ENCODE measurements around the gene QSOX2.

Gene QSOX2

DNA sequence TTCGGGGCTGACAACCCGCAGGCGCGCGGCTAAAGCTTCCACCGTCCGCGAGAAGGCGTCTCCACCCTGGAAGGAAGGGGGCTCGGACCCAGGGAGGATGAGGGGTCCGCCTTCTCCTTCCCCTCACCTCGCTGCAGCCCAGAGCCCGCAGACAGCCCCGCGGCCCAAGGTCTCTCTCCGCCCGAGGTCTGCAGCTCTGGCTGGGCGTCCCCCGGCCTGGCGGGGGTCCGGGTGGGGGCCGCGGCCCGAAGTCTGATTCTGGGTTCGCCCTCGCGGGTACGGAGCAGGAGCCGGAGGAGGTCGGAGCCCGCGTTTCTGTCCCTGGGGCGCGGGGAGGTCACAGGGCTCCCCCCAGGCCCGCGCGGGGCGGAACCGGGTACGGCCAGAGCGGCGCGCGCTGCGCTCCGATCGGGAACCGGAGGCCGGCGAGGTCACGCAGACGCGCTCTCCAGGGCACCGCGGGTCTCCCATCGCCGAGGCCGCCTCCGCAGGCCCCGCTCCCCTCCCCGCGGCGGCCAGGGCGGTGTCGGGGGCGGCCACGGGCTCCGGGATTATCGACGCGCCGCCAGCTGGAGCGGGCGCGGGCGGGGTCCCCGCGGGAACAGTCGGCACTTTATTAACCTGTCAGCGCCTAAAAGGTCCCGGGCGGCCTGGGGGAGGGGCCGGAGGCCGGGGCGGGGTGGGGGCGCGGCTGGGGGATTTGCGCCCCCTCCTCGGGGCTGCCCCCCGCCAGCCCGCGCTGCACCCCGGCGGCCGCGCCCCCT lies 52.3 kb downstream of the QSOX2 start:
- no peak for DNase-seq
- H2AFZ ChIP-seq (ENCODE audit: low read length): no peak overlapping the region
- H3K9me3 ChIP-seq (replicated peaks; ENCODE audit: insufficient read depth, low read length): no peaks in the 10 kb centered on the region
- peaks cover 89% of the 10 kb centered on the region for H3K27me3 ChIP-seq (replicated peaks; ENCODE audit: insufficient read depth, low read length)
- H3F3A ChIP-seq (ENCODE audit: insufficient read depth, low read length): no peaks in the 10 kb centered on the region
- H3K4me2 ChIP-seq (ENCODE audit: low read depth, low read length): no peak overlapping the region
- TF ChIP-seq EZH2phosphoT487 (IDR thresholded peaks at IDR 0.05; ENCODE audit: low read length): no peak
- no peak for TF ChIP-seq EZH2 (optimal IDR thresholded peaks at IDR 0.05; ENCODE audit: low read depth, low read length)
- TF ChIP-seq CTCF (IDR thresholded peaks at IDR 0.05; ENCODE audit: low read length): no peak
- no peaks in the 10 kb centered on the region for H3K9me2 ChIP-seq (replicated peaks; ENCODE audit: insufficient read depth, low read length)
- H3K4me1 ChIP-seq (ENCODE audit: low read length): no peaks in the 10 kb centered on the region
- no peaks in the 10 kb centered on the region for H3K36me3 ChIP-seq (replicated peaks; ENCODE audit: insufficient read depth, low read length)
- no peak overlapping the region for H3K9ac ChIP-seq (ENCODE audit: low read length)
- H3K4me3 ChIP-seq (ENCODE audit: low read length): no peak overlapping the region
- H4K20me1 ChIP-seq (ENCODE audit: insufficient read depth, low read length): no peaks in the 10 kb centered on the region
- no peak overlapping the region for H3K27ac ChIP-seq (ENCODE audit: low read length)
- no peaks in the 10 kb centered on the region for H3K79me2 ChIP-seq (ENCODE audit: low read length)

DNA sequence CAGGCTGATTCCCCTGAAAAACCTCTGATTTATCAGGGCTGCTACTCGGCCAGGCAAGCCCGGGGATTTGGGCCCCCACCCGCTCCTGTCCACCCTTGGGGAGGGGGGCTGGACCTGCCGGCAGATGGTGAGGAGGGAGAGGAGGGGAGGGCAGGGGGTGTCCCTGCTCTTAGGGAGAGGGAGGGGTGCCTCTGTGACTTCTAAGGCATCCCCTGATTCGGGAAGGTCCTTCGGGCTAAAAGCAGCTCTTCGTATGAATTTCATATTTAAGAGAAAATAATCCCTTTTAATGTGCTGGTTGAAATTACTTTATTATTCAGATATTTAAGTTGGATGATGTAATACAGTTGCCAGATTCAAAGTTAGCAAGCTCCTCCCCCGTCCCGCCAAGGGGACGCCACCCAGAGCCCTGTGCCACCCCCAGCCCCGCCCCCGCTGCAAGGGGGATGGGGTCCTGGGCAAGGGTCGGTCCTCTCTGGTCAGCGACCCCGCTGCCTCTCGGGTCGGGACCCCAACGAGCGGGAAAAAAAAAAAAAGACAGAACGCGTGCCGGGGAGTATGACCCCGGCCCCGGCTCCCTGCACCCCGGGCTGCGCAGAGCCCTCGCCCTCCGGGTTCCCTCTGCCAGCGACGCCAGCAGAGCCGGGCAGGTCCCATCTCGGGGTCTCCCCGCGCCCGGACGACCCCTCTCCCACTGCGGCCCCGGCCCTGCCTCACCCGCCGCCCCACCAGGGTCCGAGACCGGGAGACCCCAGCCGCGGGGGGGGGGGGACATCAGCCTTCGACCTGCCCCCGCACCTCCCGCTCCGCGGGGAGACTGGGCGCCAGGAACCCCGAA lies 53.1 kb downstream of the QSOX2 start:
- H3K4me3 ChIP-seq (ENCODE audit: low read length): no peak overlapping the region
- H3K27me3 ChIP-seq (replicated peaks; ENCODE audit: insufficient read depth, low read length): peaks cover 89% of the 10 kb centered on the region
- H3K9ac ChIP-seq (ENCODE audit: low read length): no peak overlapping the region
- no peaks in the 10 kb centered on the region for H3K4me1 ChIP-seq (ENCODE audit: low read length)
- H2AFZ ChIP-seq (ENCODE audit: low read length): no peak overlapping the region
- no peaks in the 10 kb centered on the region for H4K20me1 ChIP-seq (ENCODE audit: insufficient read depth, low read length)
- H3K27ac ChIP-seq (ENCODE audit: low read length): no peak overlapping the region
- DNase-seq: no peak
- no peaks in the 10 kb centered on the region for H3K9me2 ChIP-seq (replicated peaks; ENCODE audit: insufficient read depth, low read length)
- H3K9me3 ChIP-seq (replicated peaks; ENCODE audit: insufficient read depth, low read length): no peaks in the 10 kb centered on the region
- H3K36me3 ChIP-seq (replicated peaks; ENCODE audit: insufficient read depth, low read length): no peaks in the 10 kb centered on the region
- no peak overlapping the region for H3K4me2 ChIP-seq (ENCODE audit: low read depth, low read length)
- no peaks in the 10 kb centered on the region for H3K79me2 ChIP-seq (ENCODE audit: low read length)
- H3F3A ChIP-seq (ENCODE audit: insufficient read depth, low read length): no peaks in the 10 kb centered on the region
- no peak for TF ChIP-seq EZH2phosphoT487 (IDR thresholded peaks at IDR 0.05; ENCODE audit: low read length)
- no peak for TF ChIP-seq EZH2 (optimal IDR thresholded peaks at IDR 0.05; ENCODE audit: low read depth, low read length)
- TF ChIP-seq CTCF (IDR thresholded peaks at IDR 0.05; ENCODE audit: low read length): no peak

DNA sequence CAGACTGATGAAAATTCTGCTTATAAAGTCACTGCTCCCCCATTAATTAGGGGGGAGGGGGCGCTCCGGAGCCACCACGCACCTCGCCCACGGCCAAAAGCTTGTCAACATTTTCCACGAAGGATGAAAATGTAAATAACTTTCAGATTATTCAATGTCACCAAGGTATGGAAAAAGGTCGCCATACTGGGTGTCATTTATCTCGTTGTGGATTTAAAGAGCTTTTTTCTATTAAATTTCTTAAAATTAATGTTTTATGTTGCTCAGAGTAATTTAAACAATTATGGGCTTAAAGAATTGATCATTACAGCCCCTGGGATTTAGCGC lies 53.7 kb downstream of the QSOX2 start:
- Histone ChIP-seq H3F3A (ENCODE audit: insufficient read depth, low read length) (no peaks in the 10 kb centered on the region), H4K20me1 (ENCODE audit: insufficient read depth, low read length) (no peaks in the 10 kb centered on the region; the same call in 1 of the 2 replicates), H3K9me2 (replicated peaks; ENCODE audit: insufficient read depth, low read length) (no peaks in the 10 kb centered on the region), H3K4me1 (ENCODE audit: low read length) (no peaks in the 10 kb centered on the region), H3K4me2 (ENCODE audit: low read depth, low read length) (no peak overlapping the region), H3K36me3 (replicated peaks; ENCODE audit: insufficient read depth, low read length) (no peaks in the 10 kb centered on the region), H3K79me2 (ENCODE audit: low read length) (no peaks in the 10 kb centered on the region), H3K9ac (ENCODE audit: low read length) (no peak overlapping the region), H3K9me3 (replicated peaks; ENCODE audit: insufficient read depth, low read length) (no peaks in the 10 kb centered on the region), H2AFZ (ENCODE audit: low read length) (no peak overlapping the region), H3K27me3 (replicated peaks; ENCODE audit: insufficient read depth, low read length) (peaks cover 89% of the 10 kb centered on the region), H3K4me3 (ENCODE audit: low read length) (no peak overlapping the region), H3K27ac (ENCODE audit: low read length) (no peak overlapping the region)
- TF ChIP-seq CTCF (IDR thresholded peaks at IDR 0.05; ENCODE audit: low read length) (no peak), EZH2phosphoT487 (IDR thresholded peaks at IDR 0.05; ENCODE audit: low read length) (no peak), EZH2 (optimal IDR thresholded peaks at IDR 0.05; ENCODE audit: low read depth, low read length) (no peak)
- DNase-seq: no peak
